HG03469 (cell line): ENCODE data around the gene BMPR1B.

ENCODE experiments used
- ATAC-seq: cut with Tn5 transposase; IDR thresholded peaks from one replicate; pipeline ENCODE4 v1.9.1; 2021; ENCODE audit warnings: mild to moderate bottlenecking, moderate library complexity, moderate number of reproducible peaks; ENCODE audit not compliant: unreplicated experiment

Gene BMPR1B

DNA sequence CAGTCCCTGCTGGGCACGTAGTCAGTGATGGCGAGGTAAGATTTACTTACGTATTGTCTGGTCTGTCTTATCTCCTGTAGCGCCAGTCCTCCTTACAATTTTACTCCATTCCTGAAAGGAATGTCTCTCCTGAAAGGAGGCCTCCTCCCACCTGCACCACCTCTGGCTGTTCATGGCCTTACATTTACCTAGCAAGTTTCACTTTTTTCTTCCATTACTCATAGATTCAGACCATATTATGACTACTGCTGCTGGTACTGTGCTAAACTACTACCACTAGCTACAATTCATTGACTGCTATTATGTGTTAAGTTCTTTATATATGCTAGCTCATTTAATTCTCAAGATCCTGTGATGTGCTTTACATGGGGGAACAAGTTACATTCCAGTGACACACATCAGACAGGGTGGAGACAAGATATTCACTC, 189.9 kb downstream of the BMPR1B start:
- no peak for ATAC-seq

DNA sequence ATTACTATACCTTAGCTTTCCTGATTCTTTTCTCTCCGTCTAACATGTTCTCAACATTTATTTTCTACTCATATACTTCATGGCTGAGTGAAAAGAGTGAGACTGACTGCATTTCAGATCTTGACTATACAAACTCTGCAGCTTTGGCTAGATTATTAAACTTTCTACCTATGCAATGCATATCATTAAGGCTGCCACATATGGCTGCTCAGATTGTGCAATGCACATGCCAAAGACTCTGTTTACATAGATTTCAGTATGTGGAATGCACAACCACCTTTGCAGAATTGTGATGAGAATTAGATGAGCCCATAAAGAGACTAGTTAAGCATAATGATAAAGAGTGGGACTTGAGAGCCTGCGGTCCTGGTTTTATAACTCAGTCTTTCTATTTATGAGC, 196.5 kb downstream of the BMPR1B start:
- no peak for ATAC-seq

DNA sequence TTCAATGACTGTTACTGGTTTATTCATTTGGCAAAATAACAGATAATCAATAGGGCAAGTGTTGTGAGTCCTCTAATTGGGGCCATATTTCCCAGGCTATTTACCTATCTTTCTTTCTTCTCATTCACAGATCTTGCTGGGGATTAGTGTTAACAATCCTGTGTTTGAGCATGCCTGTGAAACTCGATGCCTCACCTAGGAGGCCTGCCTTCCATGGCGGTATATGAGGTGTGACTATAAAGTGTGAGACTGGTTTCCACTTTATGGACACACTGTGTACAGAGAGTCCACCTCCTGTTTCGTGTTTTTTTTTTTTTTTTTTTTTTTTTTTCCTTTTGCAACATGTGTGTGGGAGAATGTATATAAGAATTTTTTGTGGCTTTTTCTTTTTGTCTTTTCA, 199.3 kb downstream of the BMPR1B start:
- no peak for ATAC-seq

DNA sequence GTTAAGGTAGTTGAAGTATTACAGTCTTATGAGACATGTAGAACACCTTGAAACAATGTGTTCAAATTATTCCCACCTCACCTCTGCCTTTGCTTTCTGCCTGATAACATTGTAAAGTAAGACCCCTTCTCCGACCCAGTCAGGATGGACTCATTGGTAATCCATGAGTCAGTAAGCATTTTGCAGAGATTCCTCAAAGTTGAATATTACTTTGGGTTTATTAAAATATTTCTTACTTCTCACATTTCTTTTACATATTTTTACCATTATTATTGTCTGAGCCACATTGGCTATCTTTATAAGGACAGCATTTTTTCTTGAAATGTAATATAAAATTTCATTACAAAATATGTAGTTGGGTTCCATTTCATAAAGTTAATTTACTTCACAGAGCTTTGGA, 201.6 kb downstream of the BMPR1B start:
- no peak for ATAC-seq

DNA sequence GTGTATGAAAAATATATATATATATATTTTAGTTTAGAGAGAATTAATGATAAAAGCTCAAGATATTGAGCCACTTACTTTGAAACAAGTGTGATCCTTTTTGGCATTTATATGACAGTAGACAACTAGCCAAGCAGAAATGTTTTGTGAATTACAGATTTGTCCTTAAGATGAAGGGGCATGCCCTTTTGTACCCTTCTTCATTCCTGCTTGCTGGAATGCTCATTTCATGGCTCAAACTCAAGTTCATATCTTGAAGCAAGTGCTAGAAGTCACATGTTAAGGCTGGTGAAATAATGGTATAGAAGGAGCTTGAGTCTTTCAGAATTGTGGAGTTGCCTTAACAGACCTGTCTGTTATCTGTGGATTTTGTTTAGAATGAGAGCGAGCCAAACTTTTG, 203.0 kb downstream of the BMPR1B start:
- ATAC-seq: no peak

DNA sequence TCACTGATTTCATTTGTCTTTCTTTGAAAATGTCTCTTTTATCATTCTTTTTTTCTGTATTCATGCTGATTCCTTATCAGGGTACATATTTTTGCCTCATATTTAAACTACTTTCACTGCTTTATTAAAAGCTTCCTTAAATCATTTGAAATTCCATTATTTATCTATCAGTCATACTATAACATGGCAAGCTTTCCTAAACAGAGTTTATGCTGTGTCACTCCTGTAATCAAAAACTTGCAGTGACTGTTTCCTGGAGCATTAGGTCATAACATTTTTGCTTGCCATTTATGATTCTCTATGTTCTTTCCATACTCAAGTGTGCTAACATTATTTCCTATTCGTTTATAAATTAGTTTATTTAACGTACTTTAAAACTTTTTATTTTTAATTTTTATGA, 203.7 kb downstream of the BMPR1B start:
- ATAC-seq: no peak

DNA sequence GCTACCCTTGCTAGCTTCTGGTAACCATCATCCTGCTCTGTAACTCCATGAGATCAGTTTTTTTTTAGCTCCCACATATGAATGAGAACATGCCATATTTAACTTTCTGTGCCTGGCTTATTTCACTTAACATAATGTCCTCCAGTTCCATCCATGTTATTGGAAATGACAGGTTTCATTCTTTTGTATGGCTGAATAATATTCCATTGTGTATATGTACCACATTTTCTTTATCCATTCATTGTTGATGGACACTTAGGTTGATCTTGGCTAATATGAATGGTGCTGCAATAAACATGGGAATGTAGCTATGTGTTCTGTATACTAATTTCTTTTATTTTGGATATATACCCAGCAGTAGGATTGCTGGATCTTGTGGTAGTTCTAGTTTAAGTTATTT, 204.7 kb downstream of the BMPR1B start:
- ATAC-seq: no peak

DNA sequence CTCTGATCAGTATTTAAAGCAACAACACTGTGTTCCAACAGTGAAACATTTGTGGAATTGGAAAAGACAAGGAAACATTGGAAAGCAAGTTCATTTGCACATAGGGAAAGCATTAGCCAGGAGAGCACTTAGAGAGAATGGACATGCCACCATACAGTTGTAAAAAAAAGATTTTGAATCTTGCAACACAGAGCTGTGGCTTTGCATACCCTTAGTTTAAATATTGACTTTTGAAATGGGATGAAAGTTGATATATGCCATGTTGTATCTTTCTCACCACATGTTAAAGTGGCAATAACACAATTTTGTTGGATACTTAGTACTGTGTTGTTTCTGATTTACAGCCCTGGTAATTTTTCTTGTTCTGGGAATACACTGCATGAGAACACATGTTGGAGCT, 208.1 kb downstream of the BMPR1B start:
- ATAC-seq: no peak

DNA sequence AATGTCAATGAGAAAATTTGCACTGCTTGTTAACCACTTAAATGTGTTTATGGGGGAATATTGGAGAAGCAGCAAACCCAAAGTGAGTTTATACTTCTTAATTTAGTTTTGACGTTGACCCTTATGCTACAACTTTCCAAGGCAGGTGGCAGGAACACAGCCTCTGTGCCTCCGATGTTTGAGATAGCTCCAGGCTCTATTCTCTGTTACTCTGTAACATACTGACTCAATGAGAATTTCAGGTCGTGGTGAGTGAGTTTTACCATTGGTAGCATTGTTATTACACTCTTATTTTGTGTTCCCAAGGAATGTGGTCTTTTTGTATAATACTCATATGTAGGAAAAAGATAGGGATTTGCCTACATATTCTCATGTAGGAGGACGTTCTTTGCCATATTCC, 210.7 kb downstream of the BMPR1B start:
- ATAC-seq: no peak

DNA sequence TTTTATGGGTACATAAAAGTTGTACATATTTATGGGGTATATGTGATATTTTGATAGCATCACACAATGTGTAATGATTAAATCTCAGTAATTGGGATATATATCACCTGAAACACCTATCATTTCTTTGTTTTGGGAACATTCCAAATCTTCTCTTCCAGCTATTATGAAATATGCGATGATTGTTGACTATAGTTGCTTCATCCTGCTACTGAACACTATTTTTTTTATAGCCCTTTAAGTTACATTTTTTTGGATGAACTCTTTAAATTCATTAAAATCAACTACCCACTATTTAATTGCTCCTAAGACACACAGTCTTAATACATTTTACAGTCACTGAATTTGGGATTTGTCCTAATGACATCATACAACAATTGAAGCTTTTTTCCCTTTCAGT, 212.9 kb downstream of the BMPR1B start:
- no peak for ATAC-seq

DNA sequence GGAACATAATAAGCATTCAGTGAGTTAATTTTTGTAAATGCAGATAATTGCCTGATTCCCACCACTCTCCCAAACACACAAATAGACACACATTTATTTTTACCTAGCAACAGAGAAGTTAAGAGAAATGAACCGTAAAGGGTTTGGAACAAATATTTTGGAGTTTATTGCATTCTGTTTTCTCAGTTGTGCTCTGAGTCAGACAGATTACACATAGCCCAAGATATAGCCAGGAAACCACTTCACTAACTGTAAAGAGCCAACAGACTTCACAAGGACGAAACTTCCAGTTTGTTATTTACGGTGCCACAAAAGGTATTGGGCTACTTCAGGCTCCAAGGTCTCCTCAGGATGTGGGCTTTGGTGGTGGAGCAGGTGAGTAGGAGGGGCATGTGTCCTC, 217.0 kb downstream of the BMPR1B start:
- no peak for ATAC-seq

DNA sequence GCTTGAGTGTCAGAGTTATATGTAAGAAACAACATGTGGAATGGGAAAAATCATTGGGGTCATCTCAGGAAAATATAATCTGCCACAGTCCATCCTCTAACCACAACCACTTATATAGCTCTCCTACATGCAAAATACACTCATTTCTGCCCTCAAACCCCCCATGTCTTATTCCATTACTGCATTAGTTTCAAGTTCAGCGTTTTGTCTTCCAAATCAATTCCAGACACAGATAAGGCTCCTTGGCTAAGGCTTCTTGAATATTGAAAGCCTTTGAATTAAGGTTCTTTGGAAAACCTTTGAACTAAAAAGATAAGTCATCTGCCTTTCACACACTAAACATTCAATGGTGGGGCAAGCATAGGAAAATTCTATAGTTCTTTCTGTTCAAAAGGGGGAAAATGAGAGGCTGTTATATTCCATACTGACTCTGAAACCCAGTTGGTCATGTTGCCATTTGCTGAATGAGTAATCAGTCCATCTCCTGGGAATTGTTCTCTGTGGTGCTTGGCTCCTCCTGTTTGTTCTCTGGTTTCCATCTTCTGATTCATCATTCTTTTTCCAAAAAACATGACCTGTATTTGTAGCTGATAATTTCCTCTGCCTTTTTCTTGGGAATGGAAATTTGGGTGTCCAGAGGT, 218.7 kb downstream of the BMPR1B start:
- ATAC-seq: no peak

DNA sequence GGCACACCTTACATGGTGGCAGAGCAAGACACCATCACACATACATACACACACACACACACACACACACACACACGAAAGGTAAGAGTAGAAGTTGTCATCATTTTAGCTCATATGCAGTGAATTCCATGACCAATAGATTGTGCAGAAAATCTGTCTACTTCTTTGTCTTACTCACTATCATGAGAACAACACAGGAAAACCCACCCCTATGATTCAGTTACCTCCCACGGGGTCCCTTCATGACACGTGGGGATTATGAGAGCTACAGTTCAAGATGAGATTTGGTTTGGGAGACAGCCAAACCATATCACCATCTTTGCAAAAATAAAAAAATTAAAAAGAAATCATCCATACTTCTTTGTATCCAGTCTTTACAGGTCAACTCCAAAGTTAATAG, 221.1 kb downstream of the BMPR1B start:
- ATAC-seq: no peak

DNA sequence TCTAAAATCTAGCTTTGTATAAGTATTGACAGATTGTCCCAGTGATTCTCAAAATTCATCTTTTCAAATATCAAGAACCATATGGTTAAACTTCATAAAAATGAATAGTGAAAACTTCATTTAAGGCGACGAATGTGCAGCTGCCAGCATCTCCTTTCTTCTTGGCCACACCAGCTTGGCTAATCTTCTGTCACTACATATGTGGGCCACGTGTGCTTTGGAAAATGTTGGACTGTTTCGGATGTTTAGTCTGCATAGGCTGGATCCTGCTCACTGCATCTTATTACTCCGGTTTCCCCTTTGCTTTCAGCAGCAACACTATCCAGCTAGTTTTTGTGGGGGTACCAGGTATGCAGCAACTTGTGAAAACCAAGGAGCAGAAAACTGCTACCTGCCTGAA, 221.9 kb downstream of the BMPR1B start:
- no peak for ATAC-seq

DNA sequence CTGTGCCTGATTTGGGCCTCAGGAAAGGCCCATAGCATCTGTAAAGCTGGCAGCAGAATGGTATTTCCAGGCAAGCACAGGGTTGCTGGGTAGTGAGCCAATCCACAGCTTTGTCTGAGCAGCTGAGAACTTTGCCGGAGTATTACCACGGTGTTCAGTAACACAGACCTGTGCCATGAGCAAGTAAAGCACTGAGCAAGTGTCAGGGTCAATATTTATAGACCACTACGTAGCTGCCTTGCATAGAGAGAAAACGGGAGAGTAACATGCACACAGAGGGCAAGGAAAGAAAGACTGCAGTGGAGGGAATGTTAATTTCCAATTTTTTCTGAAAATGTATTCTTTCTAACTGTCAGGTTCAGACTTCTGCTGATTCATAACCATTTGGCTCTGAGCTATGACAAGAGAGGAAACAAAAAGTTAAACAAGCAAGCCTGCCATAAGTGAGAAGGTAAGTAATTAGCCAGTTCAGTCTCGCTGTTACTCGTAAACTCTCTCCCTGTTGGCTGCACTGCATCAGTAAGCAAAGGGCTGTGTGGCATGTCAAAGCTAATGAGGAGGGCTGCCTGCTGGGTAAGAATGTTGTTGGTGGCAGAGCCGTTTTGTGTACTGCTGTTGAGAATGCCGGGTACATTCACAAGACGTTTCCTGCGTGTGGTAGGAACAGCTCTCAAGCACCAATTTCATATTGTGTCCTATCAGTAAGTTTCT, 238.1 kb downstream of the BMPR1B start:
- ATAC-seq: no peak

DNA sequence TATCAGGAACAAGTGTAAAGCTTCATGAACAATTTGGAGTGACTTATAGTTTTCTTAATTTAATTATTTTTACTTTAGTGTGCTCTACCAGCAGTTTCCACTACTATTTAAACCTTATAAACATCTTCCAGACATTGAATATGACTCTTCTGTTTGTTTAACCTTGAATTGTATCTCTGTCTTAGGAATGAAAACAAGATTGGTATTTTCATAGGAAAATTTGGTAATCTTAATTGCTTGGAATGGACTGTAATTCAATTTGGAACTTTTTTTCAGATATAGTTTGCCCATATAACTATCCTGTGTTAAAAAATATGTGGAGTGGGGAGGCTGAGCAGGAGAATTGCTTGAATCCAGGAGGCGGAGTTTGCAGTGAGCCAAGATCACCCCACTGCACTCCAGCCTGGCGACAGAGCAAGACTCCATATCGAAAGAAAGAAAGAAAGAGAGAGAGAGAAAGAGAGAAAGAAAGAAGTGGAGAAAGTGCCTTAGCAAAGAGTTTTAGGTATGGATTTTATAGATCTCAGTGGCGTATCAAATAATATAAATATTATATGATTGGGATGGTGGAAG, 242.4 kb downstream of the BMPR1B start:
- no peak for ATAC-seq

DNA sequence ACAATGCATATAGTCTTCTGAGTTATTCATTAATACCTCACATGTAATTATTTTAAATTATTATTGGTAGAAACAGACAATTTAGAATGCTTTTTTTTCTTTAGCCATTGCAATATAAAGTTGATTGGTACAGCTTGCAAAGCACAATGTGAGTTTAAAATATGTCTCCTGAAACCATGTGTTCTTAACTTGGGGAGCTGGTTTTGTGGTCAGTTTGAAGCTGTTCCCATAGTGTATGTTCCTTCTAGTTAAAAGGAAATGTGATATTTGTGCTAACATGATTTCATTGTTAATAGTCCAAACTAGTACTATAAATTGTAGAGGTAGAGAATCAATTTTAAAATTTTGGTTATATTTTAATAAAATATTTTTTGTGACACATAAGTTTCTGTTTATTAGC, 247.2 kb downstream of the BMPR1B start:
- ATAC-seq: no peak

DNA sequence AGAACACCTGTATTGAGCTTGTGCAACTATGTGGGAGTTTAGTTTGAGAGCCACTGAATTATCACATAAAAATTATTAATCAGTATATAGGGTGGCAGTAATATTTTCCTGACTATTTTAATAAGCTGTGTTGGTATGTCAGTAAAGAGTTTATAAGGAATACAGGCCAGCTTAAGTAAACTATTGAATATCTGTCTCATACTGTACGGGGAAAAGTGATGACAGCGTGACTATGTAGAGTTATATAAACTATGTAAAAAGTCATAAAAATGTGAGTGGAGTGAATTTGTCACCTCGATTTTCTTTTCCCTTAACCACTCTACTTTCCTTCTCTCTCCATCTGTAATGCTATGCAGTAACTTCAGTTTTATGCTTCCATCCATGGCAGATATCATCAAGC, 250.2 kb downstream of the BMPR1B start:
- no peak for ATAC-seq

DNA sequence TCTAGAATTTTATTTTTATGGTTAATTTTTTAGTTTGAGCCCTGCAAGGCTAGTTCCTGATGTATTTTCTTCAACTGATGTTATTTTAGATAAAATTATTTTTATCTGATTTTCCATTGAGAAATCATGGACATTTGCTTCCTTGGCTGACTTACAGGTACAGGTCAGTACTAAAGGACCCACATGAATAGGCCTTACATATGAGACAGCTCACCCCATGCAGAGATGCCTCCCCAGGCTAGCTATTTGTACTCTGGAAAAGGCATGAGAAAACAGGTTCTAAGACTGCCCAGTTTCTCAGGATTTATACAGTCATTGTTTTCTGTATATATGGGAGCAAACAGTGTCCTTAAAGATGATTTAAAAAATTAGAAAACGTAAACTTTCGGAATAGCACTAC, 255.5 kb downstream of the BMPR1B start:
- ATAC-seq: no peak

DNA sequence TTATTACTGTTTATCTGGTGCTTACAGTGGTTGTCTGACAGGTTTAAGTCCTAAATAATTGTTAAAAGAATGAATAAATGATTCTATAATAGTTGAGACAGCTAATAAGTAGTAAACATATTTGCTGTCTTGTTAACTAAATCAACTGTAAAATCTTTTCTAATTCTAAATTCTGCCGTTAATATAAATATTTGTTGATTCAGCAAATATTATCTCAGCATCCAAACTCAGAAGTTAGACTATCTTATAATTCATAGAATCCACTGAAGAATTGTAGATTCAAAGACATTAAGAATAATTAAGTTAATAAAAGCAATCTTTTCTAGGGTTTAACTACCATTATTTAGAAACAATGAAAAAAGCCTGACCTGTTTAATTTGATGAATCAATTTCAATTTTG, 256.3 kb downstream of the BMPR1B start:
- ATAC-seq: no peak

DNA sequence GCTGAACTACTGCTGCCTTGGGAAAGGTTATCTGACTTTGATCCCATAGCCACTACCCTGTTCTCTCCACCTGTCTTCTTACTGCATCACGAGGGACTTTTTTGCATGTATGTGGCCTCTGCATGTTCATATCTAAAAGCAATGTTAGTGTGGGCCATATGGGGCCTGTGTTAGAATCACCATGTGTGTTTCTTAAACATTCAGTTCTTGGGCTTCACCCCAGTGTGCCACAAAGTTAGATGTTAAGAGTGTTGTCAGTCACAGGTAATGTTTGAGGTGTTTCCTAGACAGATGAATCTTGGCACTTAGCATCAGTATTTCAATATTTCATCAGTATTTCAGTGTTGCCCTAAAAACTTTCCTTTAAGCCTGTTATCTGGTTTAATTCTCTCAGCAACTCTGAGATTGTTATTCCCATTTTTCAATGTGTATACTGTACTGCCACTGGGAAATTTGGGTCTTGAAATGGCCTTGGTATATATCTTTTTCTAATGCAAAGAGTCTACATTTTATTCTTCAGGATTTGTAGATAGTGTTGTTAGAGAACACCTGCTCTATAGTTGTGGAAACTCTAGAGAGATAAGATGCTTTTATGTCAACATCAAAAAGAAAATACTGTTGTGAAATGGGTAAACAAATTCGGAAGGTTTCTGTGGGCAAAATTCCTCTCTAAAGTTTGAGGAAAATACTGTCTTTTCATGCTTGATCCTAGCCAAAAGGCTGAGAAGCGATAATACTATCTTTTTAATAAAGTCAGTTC, 259.7 kb downstream of the BMPR1B start:
- no peak for ATAC-seq

DNA sequence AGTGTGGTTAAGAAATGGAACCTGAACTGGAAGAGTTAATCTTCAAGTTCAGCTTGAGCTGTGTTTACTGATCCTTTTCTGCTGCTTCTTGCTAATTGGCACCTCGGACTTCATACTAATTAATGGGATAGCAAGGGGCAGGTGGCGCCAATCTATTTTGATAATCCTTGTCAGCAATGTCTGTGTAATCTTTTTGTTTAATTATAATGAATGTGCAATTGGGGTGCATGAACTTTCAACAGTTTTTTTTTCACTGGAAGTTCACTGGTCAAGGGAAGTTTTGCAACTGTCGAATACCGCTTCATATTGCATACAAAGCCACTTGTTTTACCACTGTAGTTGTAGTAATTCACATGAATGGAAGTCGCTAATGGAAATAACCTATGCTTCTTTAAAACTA, 261.0 kb downstream of the BMPR1B start:
- ATAC-seq: no peak
